HCT116 (cell line): Measurements from ENCODE around the gene NDUFAF2. TPM values are rescaled to one million over a fixed set of nuclear protein-coding genes. Genes with fewer than 3 reads are reported as not detected.

ENCODE experiments used
- ATAC-seq: fragments of 200-7000 bp; cut with Tn5 transposase; 2 replicates; pipeline ENCODE4 v1.9.1; 2020; ENCODE audit warnings: mild to moderate bottlenecking, moderate library complexity
- BruUV-seq: library from RNA; stranded (reverse); fragments of 400-500 nt; replicated peaks from 2 replicates; lab custom pipeline; 2021; lab: Mats Ljungman, UMichigan
- CTCF ChIA-PET: fragments of 300-600 bp; sonication (Branson Sonifier 250); formaldehyde crosslinking; loops from one replicate; lab custom pipeline; 2021; ENCODE audit warnings: antibody characterized with exemption; lab: Charles Lee
- POLR2A ChIA-PET: fragments of 300-600, 350-600 bp; sonication (Branson Sonifier 250); formaldehyde crosslinking; loops from one replicate; lab custom pipeline; 2021; ENCODE audit warnings: antibody characterized with exemption; lab: Charles Lee
- RAD21 ChIA-PET, 2 experiments: fragments of 300-600 bp; sonication (Branson Sonifier 250); formaldehyde crosslinking; loops; one replicate each; lab custom pipeline; 2023; ENCODE audit warnings: low total read pairs in 2 of 2; ENCODE audit not compliant: uncharacterized antibody in 2 of 2, unreplicated experiment in 2 of 2, low non-redundant PET in 1 of 2; lab: Charles Lee
- DNase-seq: peaks from one replicate; pipeline ENCODE4 v3.0.0-alpha.2; 2010; ENCODE audit warnings: low read depth, low spot score
- H2AFZ ChIP-seq: fragments of 200-600 bp; shearing (Covaris generic), sonication (generic); 2 replicates; pipeline ENCODE4 v1.6.1; 2017; ENCODE audit warnings: low read depth, mixed run types, mixed read lengths, antibody characterized with exemption, low read length; ENCODE audit not compliant: poor library complexity, severe bottlenecking
- H3K27ac ChIP-seq: 2 replicates; pipeline ENCODE4 v1.5.1; 2012; ENCODE audit warnings: low read depth, low read length
- H3K27me3 ChIP-seq: fragments of 200-600 bp; sonication (generic); 2 replicates; pipeline ENCODE4 v1.6.1; 2016; ENCODE audit warnings: mixed run types, low read length, mixed read lengths; ENCODE audit not compliant: insufficient read depth
- H3K36me3 ChIP-seq, 2 experiments: fragments of 200-500 bp in 1 of 2; fragments of 200-600 bp in 1 of 2; sonication (Bioruptor generic) in 1 of 2; sonication (generic) in 1 of 2; 2 replicates each; pipeline versions ENCODE4 v1.5.1 to v1.6.1; 2014 to 2016; ENCODE audit warnings: low read length in 2 of 2, inconsistent platforms in 1 of 2, mixed read lengths in 1 of 2, mixed run types in 1 of 2; ENCODE audit not compliant: insufficient read depth in 2 of 2, control insufficient read depth in 1 of 2
- H3K4me1 ChIP-seq, 2 experiments: fragments of 200-600 bp in 1 of 2; sonication (generic) in 1 of 2; 2 replicates each; pipeline versions ENCODE4 v1.5.1 to v1.6.1; 2012 to 2017; ENCODE audit warnings: low read length in 2 of 2, inconsistent platforms in 1 of 2, mild to moderate bottlenecking in 1 of 2, mixed read lengths in 1 of 2, mixed run types in 1 of 2, moderate library complexity in 1 of 2; ENCODE audit not compliant: insufficient read depth in 2 of 2, control insufficient read depth in 1 of 2
- H3K4me2 ChIP-seq: fragments of 200-600 bp; sonication (generic); 2 replicates; pipeline ENCODE4 v1.6.1; 2017; ENCODE audit warnings: mixed run types, low read length, mixed read lengths
- H3K4me3 ChIP-seq, 2 experiments: fragments of 200-600 bp in 1 of 2; sonication (generic) in 1 of 2; replicated peaks in 1 of 2; 2 replicates each; pipeline ENCODE4 v1.5.1; 2011 to 2016; ENCODE audit warnings: low read length in 2 of 2, control low read depth in 1 of 2, low read depth in 1 of 2, mild to moderate bottlenecking in 1 of 2, mixed read lengths in 1 of 2, mixed run types in 1 of 2
- H3K79me2 ChIP-seq: fragments of 200-600 bp; sonication (generic); 2 replicates; pipeline ENCODE4 v1.6.1; 2017; ENCODE audit warnings: mild to moderate bottlenecking, mixed run types, low read length, moderate library complexity, mixed read lengths; ENCODE audit not compliant: insufficient read depth
- H3K9ac ChIP-seq: fragments of 200-600 bp; sonication (generic); 2 replicates; pipeline ENCODE4 v1.6.1; 2016; ENCODE audit warnings: low read length, mixed read lengths
- H3K9me2 ChIP-seq: fragments of 200-600 bp; sonication (generic), shearing (Covaris generic); 2 replicates; pipeline ENCODE4 v1.6.1; 2017; ENCODE audit warnings: mixed run types, mild to moderate bottlenecking, moderate library complexity; ENCODE audit not compliant: insufficient read depth
- H3K9me3 ChIP-seq, 2 experiments: fragments of 200-500 bp in 1 of 2; fragments of 200-600 bp in 1 of 2; sonication (Bioruptor generic) in 1 of 2; sonication (generic) in 1 of 2; 2 replicates each; pipeline ENCODE4 v1.6.1; 2014 to 2017; ENCODE audit warnings: low read length in 2 of 2, mixed read lengths in 2 of 2, inconsistent platforms in 1 of 2, low read depth in 1 of 2, mild to moderate bottlenecking in 1 of 2, mixed run types in 1 of 2, moderate library complexity in 1 of 2; ENCODE audit not compliant: control insufficient read depth in 1 of 2, insufficient read depth in 1 of 2
- H4K20me1 ChIP-seq: fragments of 200-600 bp; sonication (generic), shearing (Covaris generic); 2 replicates; pipeline ENCODE4 v1.6.1; 2017; ENCODE audit warnings: mixed run types, mild to moderate bottlenecking, moderate library complexity; ENCODE audit not compliant: insufficient read depth
- ATF3 ChIP-seq: IDR thresholded peaks from 2 replicates; pipeline ENCODE4 v1.6.1; 2012
- CBX3 ChIP-seq: IDR thresholded peaks from 2 replicates; pipeline ENCODE4 v1.6.1; 2012; ENCODE audit warnings: low read depth
- CEBPB ChIP-seq: IDR thresholded peaks from 2 replicates; pipeline ENCODE4 v1.6.1; 2012; ENCODE audit warnings: low read depth
- CTCF ChIP-seq, 3 experiments: fragments of 200-600 bp in 1 of 3; sonication (generic) in 1 of 3; IDR thresholded peaks in 2 of 3; conservative IDR thresholded peaks in 1 of 3; 2 replicates each; pipeline ENCODE4 v1.5.1; 2012 to 2017; ENCODE audit warnings: low read depth in 2 of 3, low read length in 2 of 3, antibody characterized with exemption in 1 of 3, borderline replicate concordance in 1 of 3, control low read depth in 1 of 3, mild to moderate bottlenecking in 1 of 3, mixed read lengths in 1 of 3, mixed run types in 1 of 3, moderate library complexity in 1 of 3; ENCODE audit not compliant: insufficient read depth in 1 of 3
- EGR1 ChIP-seq: IDR thresholded peaks from 2 replicates; pipeline ENCODE4 v1.6.1; 2012; ENCODE audit warnings: low read depth
- ELF1 ChIP-seq: IDR thresholded peaks from 2 replicates; pipeline ENCODE4 v1.6.1; 2012; ENCODE audit warnings: low read depth, borderline replicate concordance
- EZH2 ChIP-seq: fragments of 200-600 bp; sonication (generic); IDR thresholded peaks from 2 replicates; pipeline ENCODE4 v1.6.1; 2017; ENCODE audit warnings: antibody characterized with exemption, mixed run types
- EZH2phosphoT487 ChIP-seq: fragments of 200-600 bp; IDR thresholded peaks from 2 replicates; pipeline ENCODE4 v1.6.1; 2018; ENCODE audit warnings: antibody characterized with exemption, borderline replicate concordance
- FOSL1 ChIP-seq: IDR thresholded peaks from 2 replicates; pipeline ENCODE4 v1.6.1; 2012; ENCODE audit warnings: low read depth
- JUND ChIP-seq: IDR thresholded peaks from 2 replicates; pipeline ENCODE4 v1.6.1; 2012
- MAX ChIP-seq: IDR thresholded peaks from 2 replicates; pipeline ENCODE4 v1.6.1; 2012
- POLR2A ChIP-seq: IDR thresholded peaks from 2 replicates; pipeline ENCODE4 v1.7.0; 2011; ENCODE audit warnings: borderline replicate concordance; ENCODE audit not compliant: insufficient read depth, insufficient read length; ENCODE audit errors: extremely low read depth
- POLR2AphosphoS5 ChIP-seq: IDR thresholded peaks from 2 replicates; pipeline ENCODE4 v1.6.1; 2011; ENCODE audit warnings: mild to moderate bottlenecking, low read depth, low read length, moderate library complexity
- RAD21 ChIP-seq: IDR thresholded peaks from 2 replicates; pipeline ENCODE4 v1.6.1; 2012; ENCODE audit warnings: low read depth, mild to moderate bottlenecking
- REST ChIP-seq: IDR thresholded peaks from 2 replicates; pipeline ENCODE4 v1.6.1; 2012; ENCODE audit warnings: low read depth
- TCF7L2 ChIP-seq: IDR thresholded peaks from 2 replicates; pipeline ENCODE4 v1.7.0; 2011; ENCODE audit warnings: borderline replicate concordance, inconsistent platforms; ENCODE audit not compliant: insufficient read depth, insufficient read length; ENCODE audit errors: extremely low read depth
- YY1 ChIP-seq: IDR thresholded peaks from 2 replicates; pipeline ENCODE4 v1.6.1; 2011; ENCODE audit warnings: low read length, low read depth, moderate library complexity, mild to moderate bottlenecking; ENCODE audit not compliant: insufficient replicate concordance; ENCODE audit errors: extremely low read depth
- ZBTB33 ChIP-seq: IDR thresholded peaks from 2 replicates; pipeline ENCODE4 v1.6.1; 2011; ENCODE audit warnings: mild to moderate bottlenecking, low read length, moderate library complexity; ENCODE audit not compliant: insufficient replicate concordance; ENCODE audit errors: extremely low read depth
- ZFX ChIP-seq: fragments of 450-650 bp; IDR thresholded peaks from 2 replicates; pipeline ENCODE4 v1.6.1; 2017
- ZNF274 ChIP-seq: fragments of 200-500 bp; sonication (Bioruptor generic); IDR thresholded peaks from 2 replicates; pipeline ENCODE4 v1.6.1; 2014; ENCODE audit warnings: mild to moderate bottlenecking, low read depth, low read length, inconsistent platforms
- intact Hi-C: fragments of 100-400 bp; cut with micrococcal nuclease; formaldehyde crosslinking; loops from 2 replicates; pipeline ENCODE4 v1.10.0; 2022
- total RNA-seq: library from RNA; stranded (reverse); gene quantifications from one replicate; pipeline ENCODE4 v1.2.1, GENCODE V29; 2021; ENCODE audit not compliant: unreplicated experiment

Gene NDUFAF2
- total RNA-seq, 1 experiment from 2014 or later: 36.9 TPM

- peaks cover 9% of the 10 kb centered on the region; the same call in 1 of the 2 replicates for H3K79me2 ChIP-seq
- no peaks in the 10 kb centered on the region for H3K9me2 ChIP-seq
- H3K4me2 ChIP-seq: peak overlapping the region; percentile 60
- no TSS peak for BruUV-seq
- RAD21 ChIA-PET: no interaction called here
- H4K20me1 ChIP-seq: no peaks in the 10 kb centered on the region
- H3K36me3 ChIP-seq: no peaks in the 10 kb centered on the region
- peak overlapping the region; percentile 56; the same call in 1 of the 2 replicates for H3K27ac ChIP-seq
- DNase-seq (peak; percentile 88), ATAC-seq (peak; percentile 64)
- POLR2A ChIA-PET: no interaction called here
- H3K4me3 ChIP-seq: peak overlapping the region in 1 of 2 experiments; percentile 19; a peak in 1 of 4 replicates
- H3K9ac ChIP-seq: 0 out of 2 replicates have a peak overlapping the region, but pooled peaks have one; percentile 18
- H2AFZ ChIP-seq: no peak overlapping the region
- no peaks in the 10 kb centered on the region for H3K27me3 ChIP-seq
- H3K9me3 ChIP-seq: 0 out of 4 replicates have a peak, but pooled peaks cover 0 to 6% of the 10 kb centered on the region in 2 experiments
- intact Hi-C loops: no loop called here
- peaks cover 52 to 69% of the 10 kb centered on the region in 2 experiments for H3K4me1 ChIP-seq
- CTCF ChIA-PET: no interaction called here
- peak; percentile 96 for TF ChIP-seq CBX3
- TF ChIP-seq YY1: peak; percentile 54
- no peak for TF ChIP-seq POLR2A
- TF ChIP-seq EZH2: no peak
- TF ChIP-seq TCF7L2: no peak
- no peak for TF ChIP-seq ZNF274
- TF ChIP-seq EGR1: 0 out of 2 replicates have a peak, but pooled peaks have one; percentile 34
- peak; percentile 94 for TF ChIP-seq JUND
- TF ChIP-seq EZH2phosphoT487: no peak
- peak; percentile 47; the same call in 1 of the 2 replicates for TF ChIP-seq POLR2AphosphoS5
- TF ChIP-seq ELF1: no peak
- TF ChIP-seq CTCF (IDR thresholded peaks at IDR 0.05 in 2 of 3, conservative IDR thresholded peaks at IDR 0.05 in 1 of 3; ENCODE audit: borderline replicate concordance in 1 of 3, insufficient read depth in 1 of 3, low read depth in 2 of 3, low read length in 2 of 3): no peak
- TF ChIP-seq CEBPB: peak; percentile 75; the same call in 1 of the 2 replicates
- peak; percentile 59 for TF ChIP-seq MAX
- TF ChIP-seq ATF3: no peak; the same call in 1 of the 2 replicates
- no peak for TF ChIP-seq REST
- no peak for TF ChIP-seq ZBTB33
- peak; percentile 21; the same call in 1 of the 2 replicates for TF ChIP-seq RAD21
- peak; percentile 97 for TF ChIP-seq FOSL1
- no peak for TF ChIP-seq ZFX
Observed at GRCh38 chr5:61048534-61048933, 103.5 kb downstream of the NDUFAF2 start.
